Sigmoid colon (tissue), 7 donors: ENCODE measurements around the gene WSB1. TPM values are rescaled to one million over a fixed set of nuclear protein-coding genes. Genes with fewer than 3 reads are reported as not detected.

Experiments
- DNase-seq: peaks from one replicate; pipeline ENCODE4 v3.0.0-alpha.2; 2019
- H3K27ac ChIP-seq, 4 donors: fragments of 200-600 bp; sonication (generic); one replicate each; pipeline ENCODE4 v1.5.1; 2016 to 2019; ENCODE audit warnings: mild to moderate bottlenecking in 1 of 4
- H3K27me3 ChIP-seq, 3 donors: fragments of 200-600 bp; sonication (generic); one replicate each; pipeline ENCODE4 v1.5.1; 2019; ENCODE audit warnings: mild to moderate bottlenecking in 1 of 3
- H3K36me3 ChIP-seq, 4 donors: fragments of 200-600 bp; sonication (generic); one replicate each; pipeline ENCODE4 v1.5.1; 2016 to 2019
- H3K4me1 ChIP-seq, 4 donors: fragments of 200-600 bp; sonication (generic); one replicate each; pipeline ENCODE4 v1.5.1; 2017 to 2019
- H3K4me3 ChIP-seq, 4 donors: fragments of 200-600 bp; sonication (generic); one replicate each; pipeline ENCODE4 v1.5.1; 2017 to 2019; ENCODE audit warnings: mild to moderate bottlenecking in 2 of 4, moderate library complexity in 1 of 4
- H3K9me3 ChIP-seq, 4 donors: fragments of 200-600 bp in 3 of 4; sonication (generic) in 3 of 4; one replicate each; pipeline versions ENCODE4 v1.5.1 to v1.6.1; 2013 to 2019
- EP300 ChIP-seq, 4 donors: sonication (generic); formaldehyde crosslinking; IDR thresholded peaks; one replicate each; pipeline ENCODE4 v1.6.1; 2017; ENCODE audit warnings: antibody characterized with exemption in 4 of 4
- POLR2A ChIP-seq, 2 donors: fragments of 450-650 bp; IDR thresholded peaks; one replicate each; pipeline ENCODE4 v1.6.1; 2016; ENCODE audit warnings: antibody characterized with exemption in 2 of 2, mild to moderate bottlenecking in 2 of 2, moderate library complexity in 2 of 2
- POLR2AphosphoS5 ChIP-seq, 4 donors: sonication (generic); formaldehyde crosslinking; IDR thresholded peaks; one replicate each; pipeline ENCODE4 v1.6.1; 2017; ENCODE audit warnings: antibody characterized with exemption in 4 of 4
- WGBS, 2 donors: extraction: QIAGEN DNeasy Blood & Tissue Kit; methylation state at CpG; one replicate each; pipeline ENCODE4 v1.1.7; 2013; 5-methylcytosine and 5-hydroxymethylcytosine counted together
- intact Hi-C: fragments of 100-400 bp; cut with DNase I; formaldehyde crosslinking; loops from one replicate; pipeline ENCODE4 v1.15.1; 2023
- polyA plus RNA-seq, 3 donors: library from polyadenylated mRNA; stranded (reverse); fragments of 200-250 nt; gene quantifications; one replicate each; pipeline ENCODE4 v1.2.3, GENCODE V29; 2013
- total RNA-seq, 4 donors: library from RNA; depleted of rRNA; stranded (reverse); fragments of >200 nt; gene quantifications; one replicate each; pipeline ENCODE4 v1.1.0, GENCODE V29; 2016
- TF ChIP-seq, protein P1 (sequence below), 4 experiments: fragments of 450-650 bp in 3 of 4; fragments of 200-600 bp in 1 of 4; IDR thresholded peaks; one replicate each; pipeline ENCODE4 v1.5.1; 2016 to 2019; ENCODE audit warnings: antibody characterized with exemption in 4 of 4, mild to moderate bottlenecking in 3 of 4, moderate library complexity in 2 of 4
- donor health status: healthy with polysubstance abuse.
- donor health status: Bipolar disorder and iron deficiency.
- donor health status: healthy.

The WSB1 gene
- total and polyA plus RNA-seq, 7 donors, result 23.4 to 240 (median 111) TPM

DNA sequence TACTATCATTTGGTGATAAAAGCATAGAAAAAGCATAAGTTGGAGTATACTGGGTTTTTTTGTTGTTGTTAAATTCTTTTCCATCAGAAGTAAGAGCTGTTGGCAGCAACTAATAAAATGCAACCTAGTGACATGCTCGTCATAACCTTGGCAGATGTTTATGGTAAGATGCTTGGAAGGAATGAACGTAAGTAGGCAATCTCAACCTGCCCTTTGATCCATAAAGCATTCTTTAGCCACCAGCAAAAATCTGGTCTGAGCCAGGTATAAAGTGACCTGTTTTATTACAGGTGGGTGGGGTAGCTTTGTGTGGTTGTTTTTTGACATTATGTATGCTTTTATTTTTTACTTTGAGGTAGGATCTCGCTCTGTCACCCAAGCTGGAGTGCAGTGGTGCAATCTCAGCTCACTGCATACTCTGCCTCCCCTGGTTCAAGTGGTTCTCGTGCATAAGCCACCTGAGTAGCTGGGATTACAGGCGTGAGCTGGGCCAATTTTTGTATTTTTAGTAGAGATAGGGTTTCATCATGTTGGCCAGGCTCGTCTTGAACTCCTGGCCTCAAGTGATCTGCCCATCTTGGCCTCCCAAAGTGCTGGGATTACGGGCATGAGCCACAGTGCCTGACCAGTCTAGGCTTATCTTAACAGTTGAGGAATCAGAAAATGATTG is 22.0 kb downstream of the WSB1 start:
- Histone ChIP-seq H3K36me3 (peaks cover 12 to 81% (median 22%) of the 10 kb centered on the region in 4 donors), H3K9me3 (no peaks in the 10 kb centered on the region), H3K4me3 (no peak overlapping the region), H3K27me3 (no peaks in the 10 kb centered on the region), H3K4me1 (peaks cover 0 to 62% (median 38%) of the 10 kb centered on the region in 4 donors), H3K27ac (peak overlapping the region; percentile 82 to 90 (median 88))
- no peak for DNase-seq
- WGBS, 2 donors, result 30 to 73% methylated on average over 7 of the region's 7 CpGs
- TF ChIP-seq POLR2A (IDR thresholded peaks at IDR 0.05), result no peak
- TF ChIP-seq, protein P1, sequence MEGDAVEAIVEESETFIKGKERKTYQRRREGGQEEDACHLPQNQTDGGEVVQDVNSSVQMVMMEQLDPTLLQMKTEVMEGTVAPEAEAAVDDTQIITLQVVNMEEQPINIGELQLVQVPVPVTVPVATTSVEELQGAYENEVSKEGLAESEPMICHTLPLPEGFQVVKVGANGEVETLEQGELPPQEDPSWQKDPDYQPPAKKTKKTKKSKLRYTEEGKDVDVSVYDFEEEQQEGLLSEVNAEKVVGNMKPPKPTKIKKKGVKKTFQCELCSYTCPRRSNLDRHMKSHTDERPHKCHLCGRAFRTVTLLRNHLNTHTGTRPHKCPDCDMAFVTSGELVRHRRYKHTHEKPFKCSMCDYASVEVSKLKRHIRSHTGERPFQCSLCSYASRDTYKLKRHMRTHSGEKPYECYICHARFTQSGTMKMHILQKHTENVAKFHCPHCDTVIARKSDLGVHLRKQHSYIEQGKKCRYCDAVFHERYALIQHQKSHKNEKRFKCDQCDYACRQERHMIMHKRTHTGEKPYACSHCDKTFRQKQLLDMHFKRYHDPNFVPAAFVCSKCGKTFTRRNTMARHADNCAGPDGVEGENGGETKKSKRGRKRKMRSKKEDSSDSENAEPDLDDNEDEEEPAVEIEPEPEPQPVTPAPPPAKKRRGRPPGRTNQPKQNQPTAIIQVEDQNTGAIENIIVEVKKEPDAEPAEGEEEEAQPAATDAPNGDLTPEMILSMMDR (IDR thresholded peaks at IDR 0.05), result no peak
- intact Hi-C loops, result loop anchor here (2.0 kb wide), 1 partner anchor 21 kb away; the partner anchor contains the start of gene WSB1

DNA sequence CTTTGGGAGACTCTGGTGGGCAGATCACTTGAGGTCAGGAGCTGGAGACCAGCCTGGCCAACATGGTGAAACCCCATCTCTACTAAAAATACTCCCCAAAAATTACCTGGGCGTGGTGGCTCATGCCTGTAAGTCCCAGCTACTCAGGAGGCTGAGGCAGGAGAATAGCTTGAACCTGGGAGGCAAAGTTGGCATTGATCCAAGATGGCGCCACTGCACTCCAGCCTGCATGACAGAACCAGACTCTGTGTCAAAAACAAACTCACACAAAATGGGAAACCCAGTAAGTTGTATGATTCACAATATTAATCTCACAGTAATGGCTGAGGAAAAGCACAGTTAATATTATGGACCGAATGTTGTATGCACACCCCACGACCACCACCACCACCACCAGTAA is 24.3 kb downstream of the WSB1 start:
- Histone ChIP-seq H3K27ac (peak overlapping the region in 3 of 4 donors; percentile 73 to 90 (median 87)), H3K9me3 (no peaks in the 10 kb centered on the region), H3K4me3 (no peak overlapping the region), H3K4me1 (peaks cover 0 to 67% (median 44%) of the 10 kb centered on the region in 4 donors), H3K36me3 (peaks cover 3 to 58% (median 8%) of the 10 kb centered on the region in 4 donors), H3K27me3 (no peaks in the 10 kb centered on the region)
- TF ChIP-seq POLR2A (IDR thresholded peaks at IDR 0.05), result no peak
- TF ChIP-seq POLR2AphosphoS5 (IDR thresholded peaks at IDR 0.05), result peak in 2 of 4 donors; percentile 23 to 34
- TF ChIP-seq, protein P1 (IDR thresholded peaks at IDR 0.05), result no peak
- intact Hi-C loops, result no loop called here
- 84 to 92% methylated on average over 4 of the region's 4 CpGs for WGBS, 2 donors
- peak; percentile 64 for DNase-seq

DNA sequence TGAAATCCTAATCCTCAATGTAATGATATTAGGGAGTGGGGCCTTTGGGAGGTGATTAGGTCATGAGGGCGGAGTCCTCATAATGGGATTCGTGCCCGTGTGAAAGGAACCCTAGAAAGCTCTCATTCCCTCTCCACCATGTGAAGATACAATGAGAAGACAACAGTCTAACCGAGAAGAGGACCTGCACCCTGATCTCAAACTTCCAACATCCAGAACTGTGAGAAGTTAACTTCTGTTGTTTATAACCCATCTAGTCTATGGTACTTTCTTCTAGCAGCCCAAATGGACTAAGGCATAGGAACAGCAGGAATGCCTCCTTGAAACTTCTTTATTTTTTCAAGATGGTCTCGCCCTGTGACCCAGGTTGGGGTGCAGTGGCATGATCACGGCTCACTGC is 24.7 kb downstream of the WSB1 start:
- no peaks in the 10 kb centered on the region for H3K27me3 ChIP-seq
- H3K4me3 ChIP-seq, result no peak overlapping the region
- intact Hi-C loops, result no loop called here
- 91 to 92% methylated on average over 6 of the region's 6 CpGs for WGBS, 2 donors
- H3K4me1 ChIP-seq, result peaks cover 0 to 67% (median 48%) of the 10 kb centered on the region in 4 donors
- H3K36me3 ChIP-seq, result peaks cover 3 to 54% (median 6%) of the 10 kb centered on the region in 4 donors
- no peaks in the 10 kb centered on the region for H3K9me3 ChIP-seq
- no peak for DNase-seq
- TF ChIP-seq EP300 (IDR thresholded peaks at IDR 0.05), result no peak
- peak overlapping the region; percentile 65 to 90 (median 80) for H3K27ac ChIP-seq

DNA sequence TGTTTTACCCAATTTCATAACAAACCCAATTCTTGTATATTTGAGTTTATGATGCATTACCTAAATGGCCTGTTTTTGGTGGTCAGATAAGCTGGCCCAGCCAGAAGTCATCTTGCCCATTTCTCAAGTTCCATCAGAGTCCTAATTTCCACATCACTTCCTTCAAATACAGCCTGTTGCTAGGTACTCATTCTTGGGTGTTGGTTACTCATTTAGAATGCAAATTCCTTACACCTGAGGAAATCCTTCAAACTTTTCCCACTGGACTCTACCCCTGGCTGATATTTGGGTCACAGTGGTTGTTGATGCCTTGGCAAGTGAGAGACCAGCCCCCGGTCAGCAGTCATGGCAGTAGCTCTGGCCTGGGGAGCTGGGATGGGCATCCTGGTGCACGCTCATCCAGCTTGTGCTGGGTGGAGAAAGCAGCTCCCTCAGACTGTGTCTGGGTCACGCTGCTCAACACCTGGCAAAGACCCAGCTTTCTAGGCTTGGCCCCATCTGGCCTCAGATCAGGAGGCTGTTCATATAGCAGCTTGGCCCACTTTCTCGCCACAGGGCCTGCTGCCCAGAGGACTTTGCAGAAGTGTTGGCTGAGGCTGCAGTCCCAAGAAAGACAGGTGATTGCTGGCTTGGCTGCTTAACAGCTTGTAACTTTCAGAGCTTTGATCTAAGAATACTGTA is 25.8 kb downstream of the WSB1 start:
- Histone ChIP-seq H3K9me3 (no peaks in the 10 kb centered on the region), H3K27ac (peak overlapping the region; percentile 65 to 90 (median 80)), H3K36me3 (peaks cover 0 to 44% (median 3%) of the 10 kb centered on the region in 4 donors), H3K4me3 (no peak overlapping the region), H3K27me3 (no peaks in the 10 kb centered on the region), H3K4me1 (peaks cover 0 to 69% (median 52%) of the 10 kb centered on the region in 4 donors)
- DNase-seq, result peak; percentile 94
- intact Hi-C loops, result no loop called here
- TF ChIP-seq, protein P1 (IDR thresholded peaks at IDR 0.05), result no peak
- TF ChIP-seq EP300 (IDR thresholded peaks at IDR 0.05), result peak; percentile 35 to 93 (median 64)
- no peak for TF ChIP-seq POLR2A (IDR thresholded peaks at IDR 0.05)
- TF ChIP-seq POLR2AphosphoS5 (IDR thresholded peaks at IDR 0.05), result peak; percentile 72 to 92 (median 82)
- WGBS, 2 donors, result 27 to 57% methylated on average over 4 of the region's 4 CpGs

DNA sequence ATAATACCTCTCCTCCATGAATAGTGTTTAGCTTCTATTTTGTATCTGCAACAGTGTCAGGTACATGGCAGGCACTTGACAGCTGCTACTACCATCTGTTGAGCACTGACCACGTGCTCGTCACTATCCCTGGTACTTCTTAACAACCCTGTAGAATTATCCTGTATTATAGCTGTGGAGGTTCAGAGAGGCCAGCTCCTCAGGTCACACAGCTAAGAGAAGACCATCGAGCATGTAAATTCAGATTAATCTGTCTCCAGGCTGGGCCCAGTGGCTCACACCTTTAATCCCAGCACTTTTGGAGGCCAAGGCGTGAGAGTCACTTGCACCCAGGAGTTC is 26.3 kb downstream of the WSB1 start:
- peaks cover 0 to 39% (median 3%) of the 10 kb centered on the region in 4 donors for H3K36me3 ChIP-seq
- H3K4me1 ChIP-seq, result peaks cover 0 to 67% (median 51%) of the 10 kb centered on the region in 4 donors
- H3K27me3 ChIP-seq, result no peaks in the 10 kb centered on the region
- no peak overlapping the region for H3K4me3 ChIP-seq
- WGBS, 2 donors, result 54 to 80% methylated on average over 4 of the region's 4 CpGs
- TF ChIP-seq, protein P1 (IDR thresholded peaks at IDR 0.05), result no peak
- TF ChIP-seq POLR2AphosphoS5 (IDR thresholded peaks at IDR 0.05), result peak in 1 of 4 donors; percentile 9
- DNase-seq, result no peak
- H3K27ac ChIP-seq, result peak overlapping the region; percentile 65 to 90 (median 80)
- no peaks in the 10 kb centered on the region for H3K9me3 ChIP-seq
- intact Hi-C loops, result no loop called here
